T-helper 1 cell treated with Interleukin-12 subunit alpha and Interleukin-12 subunit beta and Interleukin-4 antibody, amounts not matched to agents 30 μg/mL and 1 μg/mL, for 36 hours (primary cell): Measurements from ENCODE around the gene DOK3.
A peak's percentile ranks its signal among the peaks of the same experiment; 100 is the strongest.

Source experiments
- H3K27ac Mint-ChIP-seq: one replicate; pipeline ENCODE4 v1.8.0; 2021; ENCODE audit warnings: mild to moderate bottlenecking, mixed read lengths
- H3K27me3 Mint-ChIP-seq: one replicate; pipeline ENCODE4 v1.8.0; 2021; ENCODE audit warnings: low read depth, mixed read lengths
- H3K36me3 Mint-ChIP-seq: one replicate; pipeline ENCODE4 v1.8.0; 2021; ENCODE audit warnings: low read depth, mixed read lengths
- H3K4me1 Mint-ChIP-seq: one replicate; pipeline ENCODE4 v1.8.0; 2021; ENCODE audit warnings: low read depth, mixed read lengths
- H3K4me3 Mint-ChIP-seq: one replicate; pipeline ENCODE4 v1.8.0; 2021; ENCODE audit warnings: mild to moderate bottlenecking, moderate library complexity, mixed read lengths
- H3K9me3 Mint-ChIP-seq: one replicate; pipeline ENCODE4 v1.8.0; 2021; ENCODE audit warnings: mixed read lengths

DOK3 gene

DNA sequence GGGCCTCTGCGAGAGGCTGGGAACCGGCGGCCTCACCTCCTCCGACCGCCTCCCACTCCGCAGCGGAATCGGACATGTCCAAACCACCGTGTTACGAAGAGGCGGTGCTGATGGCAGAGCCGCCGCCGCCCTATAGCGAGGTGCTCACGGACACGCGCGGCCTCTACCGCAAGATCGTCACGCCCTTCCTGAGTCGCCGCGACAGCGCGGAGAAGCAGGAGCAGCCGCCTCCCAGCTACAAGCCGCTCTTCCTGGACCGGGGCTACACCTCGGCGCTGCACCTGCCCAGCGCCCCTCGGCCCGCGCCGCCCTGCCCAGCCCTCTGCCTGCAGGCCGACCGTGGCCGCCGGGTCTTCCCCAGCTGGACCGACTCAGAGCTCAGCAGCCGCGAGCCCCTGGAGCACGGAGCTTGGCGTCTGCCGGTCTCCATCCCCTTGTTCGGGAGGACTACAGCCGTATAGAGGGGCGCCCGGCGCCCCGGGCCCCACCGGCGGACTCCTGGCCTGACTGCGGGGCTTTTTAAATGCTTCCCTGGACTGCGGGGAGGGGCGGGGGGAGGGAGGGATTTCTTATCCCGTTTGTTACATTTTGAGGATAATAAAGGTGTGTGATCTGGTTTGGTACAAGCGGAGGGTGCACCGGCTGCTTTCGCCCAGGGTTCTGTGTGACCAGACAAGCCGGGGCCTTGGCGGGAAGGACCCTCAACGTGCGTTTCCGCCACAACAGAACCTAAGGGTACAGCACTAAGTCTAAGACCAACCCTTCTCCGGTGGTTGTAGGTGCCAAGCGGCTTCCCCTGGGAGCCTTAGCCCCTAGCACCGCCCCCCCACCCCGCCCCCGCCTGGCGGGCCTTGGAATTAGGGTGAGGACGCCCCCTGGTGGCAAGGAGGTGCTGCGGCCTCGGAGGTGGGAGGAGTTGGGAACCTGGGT is 53.7 kb downstream of the DOK3 start:
- H3K27ac Mint-ChIP-seq = peak overlapping the region; percentile 75
- no peaks in the 10 kb centered on the region for H3K9me3 Mint-ChIP-seq
- no peaks in the 10 kb centered on the region for H3K36me3 Mint-ChIP-seq
- peak overlapping the region; percentile 79 for H3K4me3 Mint-ChIP-seq
- H3K4me1 Mint-ChIP-seq = peaks cover 6% of the 10 kb centered on the region
- peaks cover 20% of the 10 kb centered on the region for H3K27me3 Mint-ChIP-seq

DNA sequence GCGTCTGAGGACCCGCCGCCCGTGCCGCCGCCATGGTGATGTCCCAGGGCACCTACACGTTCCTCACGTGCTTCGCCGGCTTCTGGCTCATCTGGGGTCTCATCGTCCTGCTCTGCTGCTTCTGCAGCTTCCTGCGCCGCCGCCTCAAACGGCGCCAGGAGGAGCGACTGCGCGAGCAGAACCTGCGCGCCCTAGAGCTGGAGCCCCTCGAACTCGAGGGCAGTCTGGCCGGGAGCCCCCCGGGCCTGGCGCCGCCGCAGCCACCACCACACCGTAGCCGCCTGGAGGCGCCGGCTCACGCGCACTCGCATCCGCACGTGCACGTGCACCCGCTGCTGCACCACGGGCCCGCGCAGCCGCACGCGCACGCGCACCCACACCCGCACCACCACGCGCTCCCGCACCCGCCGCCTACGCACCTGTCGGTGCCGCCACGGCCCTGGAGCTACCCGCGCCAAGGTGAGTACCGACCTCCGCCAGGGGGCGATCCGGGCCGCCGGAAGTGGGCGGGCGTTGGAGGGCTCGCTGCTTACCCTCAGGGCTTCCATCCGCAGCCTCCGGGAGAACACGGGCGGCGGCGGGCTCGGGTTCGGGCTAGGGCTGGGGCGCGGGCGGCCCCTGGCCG is 54.5 kb downstream of the DOK3 start:
- H3K27me3 Mint-ChIP-seq = peaks cover 23% of the 10 kb centered on the region
- H3K4me3 Mint-ChIP-seq = no peak overlapping the region
- peaks cover 6% of the 10 kb centered on the region for H3K4me1 Mint-ChIP-seq
- no peaks in the 10 kb centered on the region for H3K36me3 Mint-ChIP-seq
- no peaks in the 10 kb centered on the region for H3K9me3 Mint-ChIP-seq
- H3K27ac Mint-ChIP-seq = no peak overlapping the region

GRCh38 chr5:177454397-177455035 is 55.1 kb downstream of the DOK3 start:
- Mint-ChIP-seq H3K4me1 (peaks cover 6% of the 10 kb centered on the region), H3K4me3 (no peak overlapping the region), H3K9me3 (no peaks in the 10 kb centered on the region), H3K27ac (no peak overlapping the region), H3K36me3 (no peaks in the 10 kb centered on the region), H3K27me3 (peaks cover 23% of the 10 kb centered on the region)

DNA sequence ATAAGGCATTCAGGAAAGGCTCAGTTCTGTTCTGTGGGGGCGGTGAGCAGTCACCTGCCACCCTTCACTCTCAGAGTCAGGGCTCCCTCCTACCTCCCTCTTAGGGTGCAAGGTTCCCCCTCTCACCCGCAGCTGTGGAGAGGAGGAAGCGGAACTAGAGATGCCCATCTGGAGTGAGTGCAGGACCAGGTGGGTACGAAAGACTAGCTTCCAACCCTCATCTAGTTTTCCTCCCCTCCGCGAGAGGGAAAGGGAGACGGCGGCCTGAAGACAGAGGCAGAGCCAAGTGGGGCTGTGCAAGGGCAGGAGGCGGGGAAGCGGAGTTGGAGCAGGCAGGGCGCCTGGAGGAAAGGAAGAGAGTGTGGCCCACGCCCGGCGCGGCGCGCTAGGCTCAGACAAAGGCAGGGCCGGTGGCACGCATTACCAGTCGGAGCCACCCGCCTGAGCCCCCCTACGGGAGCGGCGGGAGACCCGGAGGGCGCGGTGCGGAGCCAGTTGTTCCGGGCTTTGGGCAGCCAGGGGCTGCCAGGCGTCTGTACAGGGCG is 55.7 kb downstream of the DOK3 start:
- peak overlapping the region; percentile 67 for H3K27ac Mint-ChIP-seq
- no peaks in the 10 kb centered on the region for H3K9me3 Mint-ChIP-seq
- peaks cover 6% of the 10 kb centered on the region for H3K4me1 Mint-ChIP-seq
- no peaks in the 10 kb centered on the region for H3K36me3 Mint-ChIP-seq
- H3K4me3 Mint-ChIP-seq = peak overlapping the region; percentile 64
- peaks cover 25% of the 10 kb centered on the region for H3K27me3 Mint-ChIP-seq

- peaks cover 11% of the 10 kb centered on the region for H3K4me1 Mint-ChIP-seq
- no peaks in the 10 kb centered on the region for H3K9me3 Mint-ChIP-seq
- H3K27ac Mint-ChIP-seq = peak overlapping the region; percentile 66
- H3K27me3 Mint-ChIP-seq = peaks cover 35% of the 10 kb centered on the region
- no peak overlapping the region for H3K4me3 Mint-ChIP-seq
- no peaks in the 10 kb centered on the region for H3K36me3 Mint-ChIP-seq
These were observed 56.7 kb downstream of the DOK3 start for GRCh38 chr5:177452688-177453638.
